Lung (tissue), 12 donors: ENCODE measurements around the gene BICC1. TPM values are rescaled to one million over a fixed set of nuclear protein-coding genes. Genes with fewer than 3 reads are reported as not detected.

Experiments used
- ATAC-seq: fragments of 200-7000 bp; cut with Tn5 transposase; one replicate; pipeline ENCODE4 v1.9.1; 2020; ENCODE audit warnings: moderate number of reproducible peaks; ENCODE audit not compliant: insufficient read depth, low FRiP score
- DNase-seq, 3 donors: peaks; one replicate each; pipeline ENCODE4 v3.0.0-alpha.2; 2013 to 2017
- H3K27ac ChIP-seq, 2 donors: one replicate each; pipeline ENCODE4 v1.5.1; 2013; ENCODE audit warnings: mild to moderate bottlenecking in 2 of 2, moderate library complexity in 2 of 2, control low read depth in 1 of 2, inconsistent platforms in 1 of 2, low read depth in 1 of 2, low read length in 1 of 2
- H3K27me3 ChIP-seq, 3 donors: one replicate each; pipeline ENCODE4 v1.5.1; 2013; ENCODE audit warnings: low read length in 2 of 3; ENCODE audit not compliant: control insufficient read depth in 3 of 3, insufficient read depth in 3 of 3
- H3K36me3 ChIP-seq, 4 donors: one replicate each; pipeline ENCODE4 v1.5.1; 2013; ENCODE audit warnings: low read length in 4 of 4, mild to moderate bottlenecking in 1 of 4, moderate library complexity in 1 of 4; ENCODE audit not compliant: control insufficient read depth in 4 of 4, insufficient read depth in 4 of 4
- H3K4me1 ChIP-seq, 5 donors: one replicate each; pipeline ENCODE4 v1.5.1; 2013; ENCODE audit warnings: low read length in 5 of 5, mild to moderate bottlenecking in 2 of 5, moderate library complexity in 1 of 5; ENCODE audit not compliant: control insufficient read depth in 5 of 5, insufficient read depth in 5 of 5
- H3K4me3 ChIP-seq: one replicate; pipeline ENCODE4 v1.5.1; 2013; ENCODE audit warnings: mild to moderate bottlenecking, control low read depth, moderate library complexity
- H3K9ac ChIP-seq, 2 donors: one replicate each; pipeline ENCODE4 v1.5.1; 2013; ENCODE audit warnings: low read length in 2 of 2, control low read depth in 1 of 2; ENCODE audit not compliant: insufficient read depth in 1 of 2
- H3K9me3 ChIP-seq, 4 donors: one replicate each; pipeline ENCODE4 v1.5.1; 2013; ENCODE audit warnings: low read length in 3 of 4, mild to moderate bottlenecking in 1 of 4, moderate library complexity in 1 of 4; ENCODE audit not compliant: control insufficient read depth in 4 of 4, insufficient read depth in 3 of 4
- CTCF ChIP-seq: IDR thresholded peaks from 2 replicates; pipeline ENCODE4 v1.5.1; 2012; ENCODE audit warnings: mild to moderate bottlenecking; ENCODE audit errors: control extremely low read depth, extremely low read depth
- WGBS, 2 donors: extraction: QIAGEN DNeasy Blood & Tissue Kit; methylation state at CpG; one replicate each; pipeline ENCODE4 v1.1.7; 2013; 5-methylcytosine and 5-hydroxymethylcytosine counted together
- polyA plus RNA-seq, 2 donors: library from polyadenylated mRNA; stranded (reverse); fragments of 200-250 nt; gene quantifications; one replicate each; pipeline ENCODE4 v1.2.1, GENCODE V29; 2013
- total RNA-seq, 2 donors: library from RNA; depleted of rRNA in 1 of 2; stranded (reverse); fragments of >200 nt in 1 of 2; gene quantifications; one replicate each; pipeline ENCODE4 v1.2.1, GENCODE V29; 2014 to 2021
- donor health status: control.
- donor health status: control.
- donor health status: Bipolar disorder and iron deficiency.
- donor health status: healthy.
- donor health status: DM: yes; HTN: yes; CAD: no.

The BICC1 gene
- total and polyA plus RNA-seq, 4 donors: 2.3 to 43.1 (median 5.9) TPM

- Histone ChIP-seq H3K27ac (no peak overlapping the region), H3K27me3 (no peaks in the 10 kb centered on the region), H3K9ac (no peak overlapping the region), H3K4me1 (peaks cover 0 to 26% (median 5%) of the 10 kb centered on the region in 5 donors), H3K9me3 (no peaks in the 10 kb centered on the region), H3K36me3 (peaks cover 0 to 4% (median 0%) of the 10 kb centered on the region in 4 donors), H3K4me3 (no peak overlapping the region)
- ATAC-seq: no peak
- no peak for DNase-seq
- TF ChIP-seq CTCF: no peak
These were observed 318.0 kb downstream of the BICC1 start for GRCh38 chr10:58830697-58831096.

GRCh38 chr10:58833771-58834561 lies 321.3 kb downstream of the BICC1 start:
- peak overlapping the region in 1 of 2 donors; percentile 45 for H3K27ac ChIP-seq
- no peak for TF ChIP-seq CTCF
- ATAC-seq (no peak), DNase-seq (peak in 2 of 3 donors; percentile 92 to 94)
- no peaks in the 10 kb centered on the region for H3K27me3 ChIP-seq
- 44 to 73% methylated on average over 5 of the region's 5 CpGs for WGBS, 2 donors
- no peaks in the 10 kb centered on the region for H3K36me3 ChIP-seq
- H3K9ac ChIP-seq: no peak overlapping the region
- peaks cover 0 to 35% (median 11%) of the 10 kb centered on the region in 5 donors for H3K4me1 ChIP-seq
- H3K9me3 ChIP-seq: no peaks in the 10 kb centered on the region
- H3K4me3 ChIP-seq: no peak overlapping the region

- Histone ChIP-seq H3K9ac (no peak overlapping the region), H3K9me3 (no peaks in the 10 kb centered on the region), H3K27ac (no peak overlapping the region), H3K4me3 (no peak overlapping the region), H3K27me3 (no peaks in the 10 kb centered on the region), H3K4me1 (peaks cover 0 to 31% (median 6%) of the 10 kb centered on the region in 5 donors), H3K36me3 (no peaks in the 10 kb centered on the region)
- peak; percentile 52 to 84 (median 76) for DNase-seq
- no peak for ATAC-seq
- 74 to 88% methylated on average over 3 of the region's 3 CpGs for WGBS, 2 donors
- no peak for TF ChIP-seq CTCF
These were observed 323.6 kb downstream of the BICC1 start for GRCh38 chr10:58836176-58836700.
